HG02973 (cell line): ENCODE data around the gene CHD1L.
"Not testable (repeated sequence)": the region's sequence is repeated elsewhere in the genome, so short reads cannot be mapped to it uniquely, and the experiment has no call there.

ENCODE experiments used
- ATAC-seq: cut with Tn5 transposase; IDR thresholded peaks from one replicate; pipeline ENCODE4 v1.9.1; 2021; ENCODE audit warnings: moderate library complexity; ENCODE audit not compliant: unreplicated experiment

The CHD1L gene

GRCh38 chr1:147231032-147231431, 11.5 kb upstream of the CHD1L start:
- not testable (repeated sequence) for ATAC-seq

- not testable (repeated sequence) for ATAC-seq
Observed at GRCh38 chr1:147233903-147234302, 8.6 kb upstream of the CHD1L start.

GRCh38 chr1:147235822-147236221, 6.7 kb upstream of the CHD1L start:
- ATAC-seq: no peak

GRCh38 chr1:147236448-147236847, 6.0 kb upstream of the CHD1L start:
- no peak for ATAC-seq

- no peak for ATAC-seq
Observed at GRCh38 chr1:147236959-147237791, 5.3 kb upstream of the CHD1L start.

GRCh38 chr1:147238053-147238902, 4.2 kb upstream of the CHD1L start:
- no peak for ATAC-seq

GRCh38 chr1:147238925-147239820, 3.3 kb upstream of the CHD1L start:
- ATAC-seq: no peak

GRCh38 chr1:147240131-147240721, 2.3 kb upstream of the CHD1L start:
- not testable (repeated sequence) for ATAC-seq

GRCh38 chr1:147241934-147242448, 493 bp upstream of the CHD1L start:
- no peak for ATAC-seq

- peak; percentile 14 for ATAC-seq
Observed at GRCh38 chr1:147243228-147243685, 773 bp downstream of the CHD1L start.

- ATAC-seq: no peak
Observed at GRCh38 chr1:147243841-147244240, 1.4 kb downstream of the CHD1L start.

- no peak for ATAC-seq
Observed at GRCh38 chr1:147245129-147245528, 2.6 kb downstream of the CHD1L start.

GRCh38 chr1:147245586-147246021, 3.1 kb downstream of the CHD1L start:
- ATAC-seq: no peak

- no peak for ATAC-seq
Observed at GRCh38 chr1:147246044-147246690, 3.7 kb downstream of the CHD1L start.

- ATAC-seq: no peak
Observed at GRCh38 chr1:147246910-147247655, 4.6 kb downstream of the CHD1L start.

GRCh38 chr1:147247656-147248238, 5.3 kb downstream of the CHD1L start:
- no peak for ATAC-seq

GRCh38 chr1:147252540-147252939, 10.1 kb downstream of the CHD1L start:
- ATAC-seq: no peak

- no peak for ATAC-seq
Observed at GRCh38 chr1:147260956-147261355, 18.5 kb downstream of the CHD1L start.
